Measurements from ENCODE around the gene STAMBP.

DNA sequence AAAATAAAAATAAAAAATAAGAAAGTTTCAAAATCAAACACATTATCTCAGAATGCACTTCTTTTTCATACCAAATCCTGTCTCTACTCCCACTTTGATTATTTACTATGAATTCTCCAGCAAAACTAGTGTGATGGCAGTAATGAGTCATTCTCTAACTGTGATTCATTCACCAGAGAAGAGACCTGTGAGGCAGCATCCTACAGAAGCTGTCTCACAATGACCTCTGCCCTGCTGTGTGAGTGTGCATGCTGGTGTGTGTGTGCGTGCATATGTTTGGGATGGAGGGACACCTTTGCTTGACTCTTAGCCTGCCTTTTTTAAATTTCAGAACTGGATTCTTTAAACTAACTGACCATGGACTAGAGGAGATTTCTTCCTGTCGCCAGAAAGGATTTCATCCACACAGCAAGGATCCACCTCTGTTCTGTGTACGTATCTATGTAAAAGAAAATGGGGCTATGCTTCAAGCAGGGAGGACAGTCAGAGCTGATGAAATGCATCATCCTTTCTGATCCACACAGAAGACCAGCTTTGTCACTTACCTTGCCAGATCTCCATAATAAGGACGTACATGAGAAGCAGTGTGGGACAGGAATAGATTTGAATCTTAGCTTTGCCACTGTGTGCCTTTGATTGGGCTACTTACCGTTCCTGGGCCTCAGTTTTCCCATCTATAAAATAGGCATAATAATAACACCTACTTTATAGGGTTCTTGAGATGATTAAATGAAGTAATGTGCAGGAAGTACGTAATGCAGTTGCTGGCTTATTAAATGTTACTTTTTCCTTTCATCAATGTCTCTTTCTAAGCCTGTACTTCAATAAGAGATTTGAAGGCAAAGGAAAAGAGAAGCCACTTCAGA, 31.2 kb downstream of the STAMBP start:
- TF ChIP-seq KAT8 (IDR thresholded peaks at IDR 0.05; ENCODE audit: low read depth) (no peak), RB1 (IDR thresholded peaks at IDR 0.05; ENCODE audit: low read depth) (no peak), POLR2AphosphoS5 (IDR thresholded peaks at IDR 0.05; ENCODE audit: control insufficient read depth, insufficient read depth, low read depth, low read length) (no peak), ZNF121 (CRISPR knock-in tag; conservative IDR thresholded peaks at IDR 0.05) (no peak), MTA3 (IDR thresholded peaks at IDR 0.05; ENCODE audit: borderline replicate concordance) (no peak), CTCF (IDR thresholded peaks at IDR 0.05 in 2 of 3, conservative IDR thresholded peaks at IDR 0.05 in 1 of 3; ENCODE audit: insufficient read depth in 2 of 3, low read depth in 1 of 3, low read length in 3 of 3) (no peak)
- TF ChIP-seq, protein P1, sequence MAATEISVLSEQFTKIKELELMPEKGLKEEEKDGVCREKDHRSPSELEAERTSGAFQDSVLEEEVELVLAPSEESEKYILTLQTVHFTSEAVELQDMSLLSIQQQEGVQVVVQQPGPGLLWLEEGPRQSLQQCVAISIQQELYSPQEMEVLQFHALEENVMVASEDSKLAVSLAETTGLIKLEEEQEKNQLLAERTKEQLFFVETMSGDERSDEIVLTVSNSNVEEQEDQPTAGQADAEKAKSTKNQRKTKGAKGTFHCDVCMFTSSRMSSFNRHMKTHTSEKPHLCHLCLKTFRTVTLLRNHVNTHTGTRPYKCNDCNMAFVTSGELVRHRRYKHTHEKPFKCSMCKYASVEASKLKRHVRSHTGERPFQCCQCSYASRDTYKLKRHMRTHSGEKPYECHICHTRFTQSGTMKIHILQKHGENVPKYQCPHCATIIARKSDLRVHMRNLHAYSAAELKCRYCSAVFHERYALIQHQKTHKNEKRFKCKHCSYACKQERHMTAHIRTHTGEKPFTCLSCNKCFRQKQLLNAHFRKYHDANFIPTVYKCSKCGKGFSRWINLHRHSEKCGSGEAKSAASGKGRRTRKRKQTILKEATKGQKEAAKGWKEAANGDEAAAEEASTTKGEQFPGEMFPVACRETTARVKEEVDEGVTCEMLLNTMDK (IDR thresholded peaks at IDR 0.05; ENCODE audit: borderline replicate concordance, insufficient read depth, low read depth, low read length, poor library complexity, severe bottlenecking): no peak
